HepG2 (cell line): Measurements from ENCODE around the gene GALNTL6. TPM values are rescaled to one million over a fixed set of nuclear protein-coding genes. Genes with fewer than 3 reads are reported as not detected.

ENCODE experiments used
- ATAC-seq: fragments of 200-7000 bp; cut with Tn5 transposase; 3 replicates; pipeline ENCODE4 v1.9.1; 2020; ENCODE audit warnings: mild to moderate bottlenecking, moderate library complexity
- BruUV-seq: library from RNA; stranded (reverse); fragments of 400-500 nt; replicated peaks from 2 replicates; lab custom pipeline; 2021; lab: Mats Ljungman, UMichigan
- CTCF ChIA-PET: fragments of 300-600 bp; formaldehyde crosslinking; extraction: SDS; loops from one replicate; lab custom pipeline; 2021; ENCODE audit warnings: low total read pairs, inconsistent platforms, low intra/inter-chr PET ratio; lab: Yijun Ruan, JAX
- POLR2A ChIA-PET: fragments of 350-600 bp; sonication (Branson Sonifier 250); formaldehyde crosslinking; loops from one replicate; lab custom pipeline; 2020; ENCODE audit warnings: antibody characterized with exemption, inconsistent platforms; lab: Yijun Ruan, JAX
- DNase-seq: peaks from one replicate; pipeline ENCODE4 v3.0.0-alpha.2; 2015; ENCODE audit warnings: low spot score
- FAIRE-seq: peaks from 3 replicates; lab custom pipeline; 2011; peaks lifted over from hg19 to GRCh38; lab: Jason Lieb, UNC
- H2AFZ ChIP-seq: one replicate; pipeline ENCODE4 v1.6.1; 2011; ENCODE audit warnings: low read length, inconsistent platforms
- H3K27ac ChIP-seq: fragments of 300-600 bp; 3 replicates; pipeline ENCODE4 v1.8.0; 2011; ENCODE audit warnings: mixed run types, mild to moderate bottlenecking, mixed read lengths, low read length, inconsistent platforms; ENCODE audit not compliant: insufficient read depth; ENCODE audit errors: extremely low read length
- H3K27me3 ChIP-seq, 2 experiments: fragments of 200-600 bp in 1 of 2; 2 replicates in 1 of 2; 3 replicates in 1 of 2; pipeline versions ENCODE4 v1.6.0 to v1.8.0; 2011; ENCODE audit warnings: low read length in 2 of 2, mild to moderate bottlenecking in 2 of 2, moderate library complexity in 2 of 2, inconsistent platforms in 1 of 2; ENCODE audit not compliant: insufficient read depth in 2 of 2, control insufficient read depth in 1 of 2
- H3K36me3 ChIP-seq, 2 experiments: fragments of 200-600 bp in 1 of 2; replicated peaks in 1 of 2; 2 replicates in 1 of 2; 3 replicates in 1 of 2; pipeline versions ENCODE4 v1.5.1 to v1.8.0; 2011; ENCODE audit warnings: low read length in 2 of 2, inconsistent platforms in 1 of 2; ENCODE audit not compliant: insufficient read depth in 2 of 2, control insufficient read depth in 1 of 2
- H3K4me1 ChIP-seq: 2 replicates; pipeline ENCODE4 v1.5.1; 2012; ENCODE audit warnings: low read length, inconsistent platforms; ENCODE audit not compliant: insufficient read depth
- H3K4me2 ChIP-seq: 2 replicates; pipeline ENCODE4 v1.6.0; 2011; ENCODE audit warnings: low read depth, low read length, inconsistent platforms
- H3K4me3 ChIP-seq, 3 experiments: fragments of 200-600 bp in 1 of 3; sonication (generic), shearing (Covaris generic) in 1 of 3; replicated peaks in 1 of 3; 2 replicates each; pipeline ENCODE4 v1.5.1; 2011 to 2016; ENCODE audit warnings: low read length in 3 of 3, inconsistent platforms in 2 of 3, low read depth in 2 of 3, mild to moderate bottlenecking in 2 of 3, control low read depth in 1 of 3, mixed read lengths in 1 of 3; ENCODE audit not compliant: insufficient read depth in 1 of 3
- H3K79me2 ChIP-seq: one replicate; pipeline ENCODE4 v1.6.1; 2011; ENCODE audit warnings: low read length, inconsistent platforms; ENCODE audit not compliant: insufficient read depth
- H3K9ac ChIP-seq: 2 replicates; pipeline ENCODE4 v1.6.0; 2011; ENCODE audit warnings: mild to moderate bottlenecking, low read depth, low read length, inconsistent platforms; ENCODE audit not compliant: insufficient read depth
- H3K9me3 ChIP-seq: 2 replicates; pipeline ENCODE4 v1.5.1; 2012; ENCODE audit warnings: mild to moderate bottlenecking, low read length
- H4K20me1 ChIP-seq: 2 replicates; pipeline ENCODE4 v1.6.0; 2011; ENCODE audit warnings: inconsistent platforms, mild to moderate bottlenecking, low read length, moderate library complexity; ENCODE audit not compliant: insufficient read depth
- FOXK1 ChIP-seq: sonication (generic); formaldehyde crosslinking; IDR thresholded peaks from 2 replicates; pipeline ENCODE4 v1.4.0; 2020; ENCODE audit warnings: low read depth, missing genetic modification reagents, borderline replicate concordance
- ISX ChIP-seq: sonication (generic); formaldehyde crosslinking; conservative IDR thresholded peaks from 2 replicates; pipeline ENCODE4 v1.5.0; 2020; ENCODE audit warnings: missing genetic modification reagents
- KDM5A ChIP-seq: fragments of 200-600 bp; sonication (generic); IDR thresholded peaks from 2 replicates; pipeline ENCODE4 v1.7.0; 2018; ENCODE audit warnings: antibody characterized with exemption, mild to moderate bottlenecking, low read length, borderline replicate concordance
- NFYC ChIP-seq: IDR thresholded peaks from 2 replicates; pipeline ENCODE4 v1.6.1; 2016; ENCODE audit warnings: missing genetic modification reagents, missing compliant biosample characterization
- ZNF501 ChIP-seq: sonication (generic); formaldehyde crosslinking; IDR thresholded peaks from 2 replicates; pipeline ENCODE4 v1.5.1; 2020; ENCODE audit warnings: mild to moderate bottlenecking, moderate library complexity, missing genetic modification reagents
- ZNF543 ChIP-seq: sonication (generic); formaldehyde crosslinking; IDR thresholded peaks from 2 replicates; pipeline ENCODE4 v1.4.0; 2020; ENCODE audit warnings: mild to moderate bottlenecking, missing genetic modification reagents
- ZNF549 ChIP-seq: sonication (generic); formaldehyde crosslinking; IDR thresholded peaks from 2 replicates; pipeline ENCODE4 v1.5.0; 2020; ENCODE audit warnings: missing genetic modification reagents
- ZNF644 ChIP-seq: IDR thresholded peaks from 2 replicates; pipeline ENCODE4 v1.6.1; 2016; ENCODE audit warnings: low read depth
- in situ Hi-C: cut with HindIII; loops from 2 replicates; pipeline ENCODE4 v1.10.0; 2017; ENCODE audit warnings: low pct_unique_long_range_greater_than_20kb; ENCODE audit not compliant: extremely low pct_ligation_motif_present
- intact Hi-C: fragments of 100-400 bp; cut with micrococcal nuclease; formaldehyde crosslinking; loops from one replicate; pipeline ENCODE4 v1.10.0; 2022; ENCODE audit not compliant: unreplicated experiment
- polyA plus RNA-seq, 8 experiments: library from polyadenylated mRNA; depleted of rRNA in 3 of 8; stranded (reverse) in 7 of 8; unstranded in 1 of 8; fragments of >200 nt; fragmentation: Illumina TruSeq in 4 of 8; extraction: Trizol in 4 of 8; gene quantifications; 2 replicates each; pipeline versions ENCODE4 v1.2.1 to v1.2.3, GENCODE V29; 2011 to 2016; ENCODE audit warnings: low read depth in 4 of 8, missing spikeins in 1 of 8, mixed read lengths in 1 of 8; ENCODE audit not compliant: insufficient read depth in 1 of 8
- total RNA-seq, 5 experiments: library from RNA; depleted of rRNA; stranded (reverse); fragments of >200 nt; fragmentation: Illumina TruSeq; extraction: Trizol; gene quantifications; 2 replicates each; pipeline ENCODE4 v1.2.3, GENCODE V29; 2016; ENCODE audit warnings: low read depth in 1 of 5
- TF ChIP-seq, protein P1 (sequence below): sonication (generic); formaldehyde crosslinking; IDR thresholded peaks from 2 replicates; pipeline ENCODE4 v1.5.1; 2020; ENCODE audit warnings: missing genetic modification reagents, mild to moderate bottlenecking, borderline replicate concordance
- TF ChIP-seq, protein P2 (sequence below): sonication (generic); formaldehyde crosslinking; IDR thresholded peaks from 2 replicates; pipeline ENCODE4 v1.5.0; 2020; ENCODE audit warnings: missing genetic modification reagents
- TF ChIP-seq, protein P3 (sequence below): sonication (generic); formaldehyde crosslinking; IDR thresholded peaks from 2 replicates; pipeline ENCODE4 v1.5.1; 2020; ENCODE audit warnings: missing genetic modification reagents, mild to moderate bottlenecking, borderline replicate concordance
- TF ChIP-seq, protein P4 (sequence below): sonication (generic); formaldehyde crosslinking; IDR thresholded peaks from 2 replicates; pipeline ENCODE4 v1.8.0; 2023; ENCODE audit warnings: mild to moderate bottlenecking, missing genetic modification reagents
- TF ChIP-seq, protein P5 (sequence below): sonication (generic); formaldehyde crosslinking; IDR thresholded peaks from 2 replicates; pipeline ENCODE4 v1.5.0; 2020; ENCODE audit warnings: missing genetic modification reagents

The GALNTL6 gene
- total and polyA plus RNA-seq, 2 of the 13 experiments (the other 11 are each of a cell fraction or from before 2014, with no cell fraction given): not detected

DNA sequence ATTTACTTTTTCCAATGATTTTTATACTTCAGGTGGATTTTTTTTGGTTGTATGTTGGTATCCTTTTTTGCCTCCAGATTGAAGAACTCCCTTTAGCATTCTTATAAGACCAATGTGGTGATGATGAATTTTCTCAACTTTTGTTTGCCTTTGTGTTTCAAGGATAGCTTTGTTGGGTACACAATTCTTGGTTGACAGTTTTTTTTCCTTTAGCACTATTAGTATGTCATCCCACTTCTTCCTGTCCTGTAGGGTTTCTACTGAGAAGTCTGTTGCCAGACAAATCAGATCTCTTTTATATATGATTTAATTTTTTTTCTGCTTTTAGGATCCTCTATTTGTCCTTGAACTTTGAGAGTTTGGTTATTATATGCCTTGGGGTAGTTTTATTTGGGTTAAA is 892.4 kb downstream of the GALNTL6 start:
- Histone ChIP-seq H3K4me2 (no peak overlapping the region), H2AFZ (no peak overlapping the region), H4K20me1 (no peaks in the 10 kb centered on the region), H3K4me1 (no peaks in the 10 kb centered on the region), H3K9me3 (peaks cover 68% of the 10 kb centered on the region), H3K9ac (no peak overlapping the region), H3K4me3 (no peak overlapping the region), H3K27ac (no peak overlapping the region), H3K36me3 (no peaks in the 10 kb centered on the region), H3K27me3 (no peaks in the 10 kb centered on the region; a peak in 1 of 5 replicates), H3K79me2 (no peaks in the 10 kb centered on the region)
- DNase-seq (no peak), FAIRE-seq (no peak), ATAC-seq (no peak)
- no TSS peak for BruUV-seq
- ChIA-PET POLR2A (no interaction called here), CTCF (no interaction called here)
- intact Hi-C loops (no loop called here), in situ Hi-C loops (no loop called here)
- TF ChIP-seq, protein P1, sequence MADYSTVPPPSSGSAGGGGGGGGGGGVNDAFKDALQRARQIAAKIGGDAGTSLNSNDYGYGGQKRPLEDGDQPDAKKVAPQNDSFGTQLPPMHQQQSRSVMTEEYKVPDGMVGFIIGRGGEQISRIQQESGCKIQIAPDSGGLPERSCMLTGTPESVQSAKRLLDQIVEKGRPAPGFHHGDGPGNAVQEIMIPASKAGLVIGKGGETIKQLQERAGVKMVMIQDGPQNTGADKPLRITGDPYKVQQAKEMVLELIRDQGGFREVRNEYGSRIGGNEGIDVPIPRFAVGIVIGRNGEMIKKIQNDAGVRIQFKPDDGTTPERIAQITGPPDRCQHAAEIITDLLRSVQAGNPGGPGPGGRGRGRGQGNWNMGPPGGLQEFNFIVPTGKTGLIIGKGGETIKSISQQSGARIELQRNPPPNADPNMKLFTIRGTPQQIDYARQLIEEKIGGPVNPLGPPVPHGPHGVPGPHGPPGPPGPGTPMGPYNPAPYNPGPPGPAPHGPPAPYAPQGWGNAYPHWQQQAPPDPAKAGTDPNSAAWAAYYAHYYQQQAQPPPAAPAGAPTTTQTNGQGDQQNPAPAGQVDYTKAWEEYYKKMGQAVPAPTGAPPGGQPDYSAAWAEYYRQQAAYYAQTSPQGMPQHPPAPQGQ (CRISPR knock-in tag): no peak
- TF ChIP-seq ZNF644 (CRISPR knock-in tag) (no peak), ISX (CRISPR knock-in tag) (no peak), ZNF543 (no peak), NFYC (no peak), ZNF549 (CRISPR knock-in tag) (no peak), KDM5A (no peak), ZNF501 (CRISPR knock-in tag) (no peak), FOXK1 (CRISPR knock-in tag) (no peak)
- TF ChIP-seq, protein P2, sequence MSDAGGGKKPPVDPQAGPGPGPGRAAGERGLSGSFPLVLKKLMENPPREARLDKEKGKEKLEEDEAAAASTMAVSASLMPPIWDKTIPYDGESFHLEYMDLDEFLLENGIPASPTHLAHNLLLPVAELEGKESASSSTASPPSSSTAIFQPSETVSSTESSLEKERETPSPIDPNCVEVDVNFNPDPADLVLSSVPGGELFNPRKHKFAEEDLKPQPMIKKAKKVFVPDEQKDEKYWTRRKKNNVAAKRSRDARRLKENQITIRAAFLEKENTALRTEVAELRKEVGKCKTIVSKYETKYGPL (CRISPR knock-in tag): no peak
- TF ChIP-seq, protein P3, sequence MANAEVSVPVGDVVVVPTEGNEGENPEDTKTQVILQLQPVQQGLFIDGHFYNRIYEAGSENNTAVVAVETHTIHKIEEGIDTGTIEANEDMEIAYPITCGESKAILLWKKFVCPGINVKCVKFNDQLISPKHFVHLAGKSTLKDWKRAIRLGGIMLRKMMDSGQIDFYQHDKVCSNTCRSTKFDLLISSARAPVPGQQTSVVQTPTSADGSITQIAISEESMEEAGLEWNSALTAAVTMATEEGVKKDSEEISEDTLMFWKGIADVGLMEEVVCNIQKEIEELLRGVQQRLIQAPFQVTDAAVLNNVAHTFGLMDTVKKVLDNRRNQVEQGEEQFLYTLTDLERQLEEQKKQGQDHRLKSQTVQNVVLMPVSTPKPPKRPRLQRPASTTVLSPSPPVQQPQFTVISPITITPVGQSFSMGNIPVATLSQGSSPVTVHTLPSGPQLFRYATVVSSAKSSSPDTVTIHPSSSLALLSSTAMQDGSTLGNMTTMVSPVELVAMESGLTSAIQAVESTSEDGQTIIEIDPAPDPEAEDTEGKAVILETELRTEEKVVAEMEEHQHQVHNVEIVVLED (CRISPR knock-in tag): no peak
- TF ChIP-seq, protein P4, sequence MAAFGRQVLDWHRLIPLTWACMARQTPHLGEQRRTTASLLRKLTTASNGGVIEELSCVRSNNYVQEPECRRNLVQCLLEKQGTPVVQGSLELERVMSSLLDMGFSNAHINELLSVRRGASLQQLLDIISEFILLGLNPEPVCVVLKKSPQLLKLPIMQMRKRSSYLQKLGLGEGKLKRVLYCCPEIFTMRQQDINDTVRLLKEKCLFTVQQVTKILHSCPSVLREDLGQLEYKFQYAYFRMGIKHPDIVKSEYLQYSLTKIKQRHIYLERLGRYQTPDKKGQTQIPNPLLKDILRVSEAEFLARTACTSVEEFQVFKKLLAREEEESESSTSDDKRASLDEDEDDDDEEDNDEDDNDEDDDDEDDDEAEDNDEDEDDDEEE (CRISPR knock-in tag): no peak
- TF ChIP-seq, protein P5, sequence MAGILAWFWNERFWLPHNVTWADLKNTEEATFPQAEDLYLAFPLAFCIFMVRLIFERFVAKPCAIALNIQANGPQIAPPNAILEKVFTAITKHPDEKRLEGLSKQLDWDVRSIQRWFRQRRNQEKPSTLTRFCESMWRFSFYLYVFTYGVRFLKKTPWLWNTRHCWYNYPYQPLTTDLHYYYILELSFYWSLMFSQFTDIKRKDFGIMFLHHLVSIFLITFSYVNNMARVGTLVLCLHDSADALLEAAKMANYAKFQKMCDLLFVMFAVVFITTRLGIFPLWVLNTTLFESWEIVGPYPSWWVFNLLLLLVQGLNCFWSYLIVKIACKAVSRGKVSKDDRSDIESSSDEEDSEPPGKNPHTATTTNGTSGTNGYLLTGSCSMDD (CRISPR knock-in tag): no peak
